Endothelial cell of hepatic sinusoid (primary cell): ENCODE data around the gene GRAMD1A.
"Not testable (repeated sequence)": the region's sequence is repeated elsewhere in the genome, so short reads cannot be mapped to it uniquely, and the experiment has no call there.

Source experiments
- in situ Hi-C: cut with HindIII; loops from 2 replicates; pipeline ENCODE4 v1.10.0; 2017; ENCODE audit warnings: low sequenced_read_pairs

GRAMD1A gene

DNA sequence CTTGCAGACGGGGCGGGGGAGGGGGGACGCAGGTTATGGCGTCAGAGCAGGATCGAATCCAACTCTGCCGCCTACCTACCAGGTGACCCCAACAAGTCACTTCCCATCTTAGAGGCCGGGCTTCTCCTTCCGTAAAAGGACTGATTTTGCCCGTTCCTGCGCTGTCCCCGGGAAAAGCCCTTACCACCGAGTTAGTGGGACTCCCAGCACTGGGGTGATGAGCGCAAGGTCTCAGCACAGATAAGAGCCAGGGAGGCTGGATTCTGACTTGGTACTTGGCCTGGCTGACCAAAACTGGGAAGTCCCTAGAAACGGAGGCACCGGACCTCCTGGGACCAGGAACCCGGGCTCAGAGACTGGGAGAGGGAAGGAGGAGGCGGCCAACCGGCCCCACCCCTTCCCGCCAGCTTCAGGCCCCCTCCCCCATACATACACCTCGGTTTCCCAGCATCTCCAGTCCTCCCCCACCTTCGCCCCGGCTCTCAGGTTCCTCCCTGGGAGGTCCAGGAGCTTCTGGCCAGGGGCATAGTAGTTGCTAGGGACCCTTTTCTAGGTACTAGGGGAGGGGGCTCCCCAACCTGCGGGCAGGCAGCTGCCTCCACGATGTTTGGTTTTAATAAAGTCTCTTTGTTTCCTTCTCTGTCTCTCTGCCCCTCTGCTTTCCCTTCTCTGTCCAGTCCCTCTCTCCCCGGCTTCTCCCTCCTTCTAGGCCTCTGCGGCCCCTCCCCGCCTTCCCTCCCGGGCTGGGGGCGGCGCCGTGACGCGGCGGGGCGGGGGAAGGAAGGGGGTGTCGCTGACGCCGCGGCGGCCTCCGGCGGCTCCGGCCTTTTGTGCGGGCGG is at the start of gene GRAMD1A:
TSS of gene GRAMD1A (plus strand) at position 826 of the 840 bp plus-strand sequence. CDS start 156 bp downstream, outside the sequence.
- in situ Hi-C loops = no loop called here

DNA sequence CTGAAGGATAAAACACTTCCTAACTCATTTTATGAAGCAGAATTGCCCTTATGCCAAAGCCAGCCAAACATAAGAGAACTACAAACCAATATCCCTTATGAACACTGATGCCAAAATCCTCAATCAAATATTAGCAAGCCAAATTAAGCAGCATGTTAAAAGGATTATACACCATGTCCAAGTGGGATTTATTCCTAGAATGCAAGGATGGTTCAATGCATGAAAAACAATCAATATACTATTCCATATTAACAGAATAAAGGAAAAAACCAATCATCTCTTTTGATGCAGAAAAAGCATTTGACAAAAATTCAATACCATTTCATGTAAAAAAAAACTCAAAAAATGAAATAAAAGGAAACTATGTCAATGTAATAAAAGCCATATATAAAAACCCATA is 47.0 kb upstream of the GRAMD1A start:
- in situ Hi-C loops = no loop called here

DNA sequence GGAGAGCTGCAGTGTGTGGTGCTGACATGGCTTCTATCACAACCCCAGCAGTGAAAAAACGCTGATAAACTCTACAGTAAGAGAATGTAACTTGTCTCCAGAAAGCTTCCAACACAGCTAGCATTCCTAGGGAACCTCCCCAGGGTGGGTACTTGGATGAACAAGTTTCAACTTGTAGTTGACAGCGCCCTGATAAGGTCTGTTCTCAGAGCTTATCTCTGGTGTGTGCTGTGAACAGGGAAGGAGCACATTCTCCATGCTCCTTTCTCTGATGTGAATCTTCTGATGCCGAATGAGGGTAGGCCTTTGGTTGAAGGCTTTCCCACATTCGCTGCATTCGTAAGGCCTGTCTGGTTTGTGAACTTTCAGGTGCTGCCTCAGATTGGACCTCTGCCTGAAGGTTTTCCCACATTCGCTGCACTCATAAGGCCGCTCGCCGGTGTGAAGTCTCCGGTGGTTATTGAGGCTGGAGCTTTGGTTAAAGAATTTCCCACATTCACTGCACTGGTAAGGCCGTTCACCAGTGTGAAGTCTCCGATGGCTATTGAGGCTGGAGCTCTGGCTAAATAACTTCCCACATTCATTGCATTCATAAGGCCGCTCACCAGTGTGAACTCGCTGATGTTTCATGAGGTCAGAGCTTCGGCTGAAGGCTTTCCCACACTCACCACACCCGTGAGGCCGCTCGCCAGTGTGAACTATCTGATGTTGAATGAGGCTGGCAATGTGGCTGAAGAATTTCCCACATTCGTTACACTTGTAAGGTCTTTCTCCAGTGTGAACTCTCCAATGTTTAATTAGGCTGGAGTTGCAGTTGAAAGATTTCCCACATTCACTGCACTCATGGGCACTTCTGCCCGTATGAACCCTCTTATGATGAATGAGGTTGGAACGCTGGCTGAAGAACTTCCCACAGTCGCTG is 42.0 kb upstream of the GRAMD1A start:
- in situ Hi-C loops = no loop called here

DNA sequence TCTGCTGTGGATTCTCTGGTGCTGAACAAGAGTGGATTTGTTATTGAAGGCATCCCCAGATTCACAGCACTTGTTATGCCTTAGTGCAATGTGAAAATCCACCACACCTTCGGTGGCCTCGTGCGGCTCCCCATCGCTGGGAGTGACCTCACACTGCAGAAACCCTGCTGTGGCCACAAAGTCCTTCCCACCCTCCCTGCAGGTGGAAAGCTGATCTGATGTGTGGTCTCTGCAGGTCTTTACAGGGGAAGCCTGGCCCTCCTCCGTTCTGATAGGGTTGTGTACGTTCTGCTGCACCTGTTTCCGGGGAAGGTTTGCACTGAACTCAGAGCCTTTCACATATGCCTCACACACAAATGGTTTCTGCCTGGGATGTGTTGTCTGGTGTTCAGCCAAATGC is 41.1 kb upstream of the GRAMD1A start:
- in situ Hi-C loops = no loop called here

DNA sequence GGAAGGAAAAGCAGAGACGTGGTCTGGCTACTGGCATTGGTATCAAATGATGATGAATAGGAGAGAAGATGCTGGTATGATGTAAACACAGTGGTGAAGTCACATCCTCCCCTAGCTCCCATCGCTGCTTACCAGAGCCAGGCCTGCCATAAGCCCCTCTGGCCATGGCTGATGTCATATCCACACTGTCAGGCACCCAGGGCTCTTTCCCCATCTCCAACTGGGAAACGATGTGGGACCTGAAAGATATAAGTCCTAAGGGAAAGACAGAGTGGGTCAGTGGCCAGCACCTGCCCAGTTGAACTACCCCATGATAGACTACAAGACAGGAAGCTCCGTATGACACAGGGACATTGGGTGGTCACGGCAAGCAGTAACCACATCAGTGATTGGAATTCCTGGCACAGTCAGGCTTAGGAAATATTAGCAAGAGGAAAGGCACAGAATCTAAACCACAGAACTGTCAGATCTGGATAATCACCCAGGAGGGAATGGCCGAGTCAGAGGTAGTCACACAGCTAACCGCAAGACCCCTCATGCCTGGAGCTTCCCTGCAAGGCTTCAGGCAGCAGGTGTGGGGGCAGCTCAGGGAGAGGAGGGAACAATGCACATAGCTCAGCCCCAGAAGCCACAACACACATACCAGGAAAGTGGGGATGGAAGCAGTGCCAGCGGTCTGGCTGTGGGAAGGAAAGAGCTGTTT is 39.9 kb upstream of the GRAMD1A start:
- in situ Hi-C loops = no loop called here

DNA sequence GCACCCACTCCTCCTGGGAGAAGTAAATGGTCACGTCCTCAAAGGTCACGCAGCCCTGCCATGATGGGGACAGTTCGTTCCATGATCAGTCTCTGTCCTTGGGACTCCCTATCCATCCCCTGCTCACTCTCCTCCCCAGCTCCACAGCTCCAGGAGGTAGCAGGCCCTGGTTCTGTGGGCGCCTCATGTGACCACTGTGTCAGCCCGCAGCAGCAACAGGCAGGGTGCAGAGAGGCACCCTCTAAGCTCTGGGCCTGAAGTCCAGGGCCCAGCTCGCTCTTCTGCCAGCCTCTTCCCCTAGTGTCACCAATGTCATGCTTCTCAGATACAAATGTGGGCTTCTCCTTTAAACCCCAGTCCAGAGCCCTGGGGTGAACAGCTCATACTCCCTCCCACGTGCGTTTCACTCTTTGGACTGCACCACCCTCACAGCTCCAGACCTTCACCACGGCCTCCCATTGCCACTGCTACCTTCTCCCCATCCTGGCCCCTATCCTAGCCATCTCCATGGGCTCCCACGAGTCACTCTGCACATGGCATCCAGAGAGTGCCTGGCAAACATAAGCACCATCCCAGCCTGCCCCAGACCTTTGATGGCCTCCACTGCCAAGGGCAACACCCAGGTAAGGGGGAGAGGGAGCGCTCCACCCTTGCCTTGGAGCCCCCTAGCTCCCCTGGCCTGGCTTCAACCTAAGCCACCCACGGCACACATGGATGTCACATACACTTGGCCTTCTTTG is 39.0 kb upstream of the GRAMD1A start:
- in situ Hi-C loops = no loop called here

DNA sequence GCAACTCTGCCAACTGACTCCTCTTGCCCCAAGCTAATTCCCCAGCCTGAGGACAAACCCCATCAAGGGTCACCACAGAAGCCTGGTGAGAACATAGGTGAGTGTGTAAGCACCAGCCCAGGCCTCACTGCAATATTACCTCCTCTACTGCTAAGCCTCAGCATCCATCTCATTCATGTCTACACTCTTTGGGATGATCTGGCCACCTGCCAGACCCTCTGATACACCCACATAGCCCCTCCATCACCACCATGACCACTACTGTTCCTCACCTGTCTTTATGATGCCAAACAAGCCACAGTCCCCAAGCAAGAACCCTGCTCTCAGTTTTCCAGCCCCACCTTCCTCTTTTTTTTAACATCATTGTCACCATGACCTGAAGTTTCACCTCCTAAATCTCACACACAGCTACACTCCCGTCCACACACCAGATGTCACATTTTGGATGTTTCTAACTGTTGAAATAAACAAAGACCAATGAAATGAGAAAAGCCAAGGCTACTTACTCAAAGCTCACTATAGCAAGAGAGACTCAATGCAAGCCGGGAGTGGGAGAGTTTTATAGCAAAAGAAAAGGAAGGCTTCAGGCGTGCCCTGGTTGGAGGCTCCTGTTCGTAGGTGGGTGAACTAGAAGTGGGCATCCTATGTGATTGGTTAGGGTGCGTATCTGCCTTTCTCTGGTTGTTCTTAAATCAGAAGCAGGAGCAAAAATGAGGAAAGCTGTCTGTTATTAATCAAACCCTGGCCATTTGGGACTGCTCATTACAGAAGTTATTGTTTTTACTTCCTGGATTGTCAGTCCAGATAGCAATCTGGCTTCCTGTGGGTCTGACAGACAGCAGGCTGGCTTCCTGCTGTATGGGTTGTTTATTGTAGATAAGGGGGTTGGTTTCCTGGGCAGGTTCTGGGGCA is 38.1 kb upstream of the GRAMD1A start:
- in situ Hi-C loops = no loop called here

DNA sequence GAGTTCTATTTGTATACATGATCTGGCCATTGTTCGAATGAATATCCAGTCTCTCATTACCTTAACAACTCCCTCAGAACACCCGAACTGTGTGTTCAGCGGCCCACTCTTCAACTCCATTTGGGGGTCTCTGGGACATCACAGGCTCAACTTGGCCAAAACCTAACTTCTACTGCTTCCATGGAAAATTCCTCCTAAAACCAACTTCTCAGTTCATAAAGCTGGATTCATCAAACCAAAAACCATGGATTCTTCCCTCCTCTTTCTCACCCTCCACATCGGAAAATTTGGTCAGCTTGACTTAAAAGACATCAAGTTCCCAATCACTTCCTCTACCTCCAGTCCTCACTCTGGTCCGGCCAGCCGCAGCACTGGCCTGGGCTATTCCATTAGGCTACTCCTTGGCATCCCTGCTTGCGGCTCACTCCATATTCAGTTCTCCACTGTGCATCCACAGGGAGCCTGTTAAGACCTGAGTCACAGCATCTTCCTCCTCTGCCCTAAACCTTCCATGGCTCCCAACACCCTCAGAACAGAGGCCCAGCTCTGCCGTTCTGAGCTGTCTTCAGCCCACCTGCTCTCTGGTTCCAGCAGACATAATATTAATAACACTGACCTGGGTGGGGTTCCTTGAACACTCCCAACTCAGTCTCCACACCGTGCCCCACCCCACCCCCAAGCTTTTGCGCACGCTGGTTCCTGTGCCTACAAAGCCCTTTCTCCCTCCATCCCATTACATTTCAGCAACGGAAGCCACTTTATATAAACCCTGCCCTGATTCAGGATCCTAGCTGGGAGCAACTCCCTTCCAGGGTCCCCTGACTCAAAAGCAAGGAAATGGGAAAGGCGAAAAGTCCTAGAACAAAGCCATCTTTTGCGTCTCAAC is 37.2 kb upstream of the GRAMD1A start:
- in situ Hi-C loops = no loop called here

DNA sequence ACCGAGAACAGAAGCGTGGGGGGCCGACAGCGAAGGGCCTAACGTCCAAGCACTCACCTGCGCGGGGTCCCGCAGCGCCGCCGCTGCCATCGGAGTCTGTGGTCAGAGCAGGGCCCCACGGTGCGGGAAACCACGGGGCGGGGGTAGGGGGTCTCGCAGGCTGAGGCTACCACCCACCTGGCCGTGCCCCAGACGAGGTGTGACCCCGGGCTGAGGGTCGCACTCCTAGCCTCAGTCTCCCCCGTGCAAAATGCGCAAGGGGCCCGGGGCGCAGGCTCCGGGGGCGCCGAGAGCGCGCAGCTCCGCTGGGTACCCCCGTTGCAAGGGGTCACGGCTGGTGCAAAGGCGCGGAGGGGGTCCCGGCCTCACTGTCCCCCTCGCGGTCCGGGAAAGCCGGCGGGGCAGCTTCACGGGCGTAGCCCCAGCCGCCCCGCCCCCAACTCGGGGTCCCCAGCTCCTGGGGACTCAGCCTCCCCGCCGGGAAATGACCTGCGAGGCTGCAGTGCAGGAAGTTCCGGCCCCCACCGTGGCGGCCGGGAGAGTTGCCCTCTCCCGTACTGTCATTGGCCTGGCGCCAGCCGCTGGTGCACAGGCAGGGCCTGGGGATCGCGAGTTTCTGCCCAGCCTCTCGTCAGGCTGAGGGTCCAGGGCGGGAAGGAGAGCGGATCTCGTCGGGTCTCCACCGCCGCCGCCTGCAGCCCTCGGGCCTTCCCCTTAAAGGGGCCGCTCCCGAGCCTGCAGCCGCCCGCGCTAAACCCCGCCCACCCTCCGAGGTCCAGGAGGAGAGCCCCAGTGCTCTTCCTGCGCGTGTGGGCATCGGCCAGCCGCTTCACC is 36.3 kb upstream of the GRAMD1A start, which contains the start of gene ZNF792:
TSS of gene ZNF792 (minus strand) at position 657 of the 834 bp plus-strand sequence. CDS start at position 90, 567 bp downstream.
- in situ Hi-C loops = no loop called here

DNA sequence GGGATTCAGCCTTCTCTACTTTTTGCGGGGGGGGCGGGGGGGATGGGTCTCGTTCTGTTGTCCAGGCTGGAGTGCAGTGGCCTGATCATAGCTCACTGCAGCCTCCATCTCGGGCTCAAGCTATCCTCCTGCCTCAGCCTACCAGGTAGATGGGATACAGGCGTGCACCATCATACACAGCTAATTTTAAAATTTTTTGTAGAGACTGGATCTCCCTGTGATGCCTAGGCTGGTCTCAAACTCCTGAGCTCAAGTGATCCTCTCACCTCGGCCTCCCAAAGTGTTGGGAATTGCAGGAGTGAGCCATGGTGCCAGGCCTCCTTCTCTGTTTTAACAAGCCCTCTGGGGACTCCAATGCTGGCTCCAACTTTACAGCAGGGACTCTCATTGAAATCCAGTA is 35.5 kb upstream of the GRAMD1A start:
- in situ Hi-C loops = no loop called here

DNA sequence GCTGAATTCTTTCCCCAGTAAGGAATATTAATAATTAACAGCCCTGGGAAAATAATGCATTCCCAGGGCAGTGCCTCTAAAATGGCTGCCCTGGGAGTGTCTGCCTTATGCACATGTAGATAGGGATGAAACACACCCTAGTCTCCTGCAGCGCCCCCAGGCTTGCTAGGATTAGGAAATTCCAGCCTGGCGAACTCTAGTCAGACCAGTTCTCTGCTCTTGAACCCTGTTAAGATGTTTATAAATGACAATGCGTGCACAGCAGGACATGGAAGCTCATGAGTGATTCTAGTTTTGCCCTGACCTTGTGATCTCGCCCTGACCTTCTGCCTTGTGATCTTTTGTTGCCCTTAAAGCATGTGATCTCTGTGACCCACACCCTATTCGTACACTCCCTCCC is 34.6 kb upstream of the GRAMD1A start:
- in situ Hi-C loops = not testable (repeated sequence)

DNA sequence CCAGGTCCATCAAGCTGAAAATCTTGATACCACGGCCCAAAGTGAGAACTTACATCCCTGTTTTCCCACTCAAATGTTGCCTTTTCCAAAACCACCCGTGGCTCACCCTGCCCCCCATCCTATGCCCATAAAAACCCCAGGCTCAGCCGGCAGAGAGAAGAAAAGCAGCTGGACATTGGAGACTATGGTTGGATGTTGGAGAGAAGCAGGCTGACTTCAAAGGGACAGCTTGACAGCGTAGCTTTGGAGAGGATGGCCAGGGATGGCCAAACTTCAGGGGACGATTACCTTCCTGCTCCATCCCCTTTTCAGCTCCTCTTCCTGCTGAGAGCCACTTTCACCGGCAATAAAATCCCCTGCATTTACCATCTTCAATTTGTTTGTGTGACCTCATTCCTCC is 32.6 kb upstream of the GRAMD1A start:
- in situ Hi-C loops = no loop called here

DNA sequence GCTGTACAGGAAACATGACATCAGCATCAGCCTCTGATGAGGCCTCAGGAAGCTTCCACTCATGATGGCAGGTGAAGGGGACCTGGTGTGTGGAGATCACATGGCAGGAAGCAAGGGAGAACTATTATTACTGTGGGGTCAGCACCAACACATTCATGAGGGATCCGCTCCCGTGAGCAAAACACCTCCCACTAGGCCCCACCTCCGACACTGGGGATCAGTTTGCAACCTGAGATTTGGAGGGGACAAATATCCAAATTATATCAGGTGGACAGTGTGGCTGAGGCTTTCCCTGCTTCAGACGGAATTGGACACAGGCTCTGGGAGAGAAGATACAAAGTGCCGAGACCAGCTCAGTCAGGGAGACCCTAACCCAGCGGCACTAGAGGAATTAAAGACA is 30.4 kb upstream of the GRAMD1A start:
- in situ Hi-C loops = loop anchor here (5.0 to 10.0 kb wide), 2 partner anchors 53 to 145 kb away; partner anchors contain the start of gene FXYD3

DNA sequence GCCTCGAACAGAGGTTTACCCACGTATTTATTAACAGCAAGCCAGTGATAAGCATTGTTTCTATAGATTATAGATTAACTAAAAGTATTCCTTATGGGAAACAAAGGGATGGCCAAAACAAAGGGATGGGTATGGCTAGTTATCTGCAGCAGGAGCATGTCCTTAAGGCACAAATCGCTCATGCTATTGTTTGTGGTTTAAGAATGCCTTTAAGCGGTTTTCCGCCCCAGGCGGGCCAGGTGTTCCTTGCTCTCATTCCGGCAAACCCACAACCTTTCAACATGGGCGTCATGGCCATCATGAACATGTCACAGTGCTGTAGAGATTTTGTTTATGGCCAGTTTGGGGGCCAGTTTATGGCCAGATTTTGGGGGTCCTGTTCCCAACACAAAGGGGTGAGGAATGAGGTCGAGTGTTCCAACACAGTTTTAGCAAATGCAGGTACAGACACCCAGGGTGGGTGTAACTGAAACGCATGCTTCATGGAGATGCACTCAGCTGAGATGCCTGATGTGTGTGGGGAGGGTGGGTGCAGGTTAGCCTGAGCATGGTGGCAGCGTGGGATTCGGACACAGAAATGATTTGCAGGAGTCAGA is 29.8 kb upstream of the GRAMD1A start:
- in situ Hi-C loops = loop anchor here (5.0 to 10.0 kb wide), 2 partner anchors 52 to 145 kb away; partner anchors contain the start of gene FXYD3

DNA sequence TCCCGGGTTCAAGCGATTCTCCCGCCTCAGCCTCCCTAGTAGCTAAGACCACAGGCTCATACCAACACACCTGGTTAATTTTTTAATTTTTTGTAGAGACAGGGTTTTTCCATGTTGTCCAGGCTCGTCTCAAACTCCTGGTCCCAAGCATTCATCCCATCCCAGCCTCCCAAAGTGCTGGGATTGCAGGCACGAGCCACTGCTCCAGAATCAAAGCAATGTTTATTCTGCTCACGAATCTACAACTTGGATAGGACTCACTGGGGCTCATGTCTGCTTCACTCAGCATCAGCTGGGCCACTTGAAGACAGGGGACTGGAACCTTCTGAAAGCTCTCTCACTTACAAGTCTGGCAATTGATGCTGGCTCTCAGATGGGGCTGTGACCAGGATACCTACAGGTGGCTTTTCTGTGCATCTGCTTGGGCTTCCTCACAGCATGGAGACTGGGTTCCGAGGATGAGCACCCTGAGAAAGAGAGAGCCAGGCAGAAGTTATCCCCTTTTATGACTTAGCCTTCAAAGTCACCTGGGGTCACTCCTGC is 27.9 kb upstream of the GRAMD1A start:
- in situ Hi-C loops = loop anchor here (5.0 to 10.0 kb wide), 2 partner anchors 50 to 143 kb away; partner anchors contain the start of gene FXYD3

DNA sequence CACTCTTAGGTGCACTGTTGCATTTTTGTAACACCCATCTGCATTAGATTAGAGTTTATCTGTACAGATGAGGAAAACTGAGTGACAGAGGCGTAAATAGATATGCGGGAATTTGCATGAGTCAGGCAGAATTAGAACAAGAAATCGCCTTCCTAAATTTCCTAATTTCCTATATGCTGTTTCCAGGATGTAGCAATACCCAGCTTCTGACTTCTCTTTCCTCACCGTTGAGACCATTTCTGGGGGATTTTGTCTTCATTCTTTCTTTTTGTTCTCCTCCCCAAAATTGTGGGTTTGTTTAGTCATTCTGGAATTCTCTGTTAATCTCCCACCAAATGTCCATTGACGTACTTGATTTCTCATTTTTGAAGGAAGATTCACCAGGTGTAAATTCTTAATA is 25.5 kb upstream of the GRAMD1A start:
- in situ Hi-C loops = loop anchor here (5.0 to 10.0 kb wide), 2 partner anchors 48 to 140 kb away; partner anchors contain the start of gene FXYD3
